ENCODE results near the gene SYT1.

Gene SYT1

GRCh38 chr12:78933014-78933413 lies 68.4 kb downstream of the SYT1 start:
- no peak for ATAC-seq
- TF ChIP-seq RARB (CRISPR knock-in tag; IDR thresholded peaks at IDR 0.05) (no peak), PATZ1 (CRISPR knock-in tag; IDR thresholded peaks at IDR 0.05; ENCODE audit: borderline replicate concordance) (no peak), ARNTL (CRISPR knock-in tag; IDR thresholded peaks at IDR 0.05; ENCODE audit: borderline replicate concordance, low read depth) (no peak), ZNF8 (CRISPR knock-in tag; IDR thresholded peaks at IDR 0.05) (no peak), CREB5 (CRISPR knock-in tag; IDR thresholded peaks at IDR 0.05; ENCODE audit: low read depth) (no peak), TCF4 (CRISPR knock-in tag; IDR thresholded peaks at IDR 0.05; ENCODE audit: borderline replicate concordance) (no peak), ESRRG (CRISPR knock-in tag; IDR thresholded peaks at IDR 0.05) (no peak), SNAI2 (CRISPR knock-in tag; IDR thresholded peaks at IDR 0.05) (no peak)

- peak; percentile 82 for ATAC-seq
- TF ChIP-seq GLIS3 (CRISPR knock-in tag; IDR thresholded peaks at IDR 0.05) (no peak), POU6F1 (CRISPR knock-in tag; IDR thresholded peaks at IDR 0.05; ENCODE audit: borderline replicate concordance, low read depth) (no peak), PPARA (CRISPR knock-in tag; IDR thresholded peaks at IDR 0.05; ENCODE audit: borderline replicate concordance) (no peak), ZC3H10 (CRISPR knock-in tag; IDR thresholded peaks at IDR 0.05) (0 out of 2 replicates have a peak, but pooled peaks have one; percentile 19), TSHZ2 (CRISPR knock-in tag; IDR thresholded peaks at IDR 0.05) (no peak), CSRNP3 (CRISPR knock-in tag; IDR thresholded peaks at IDR 0.05) (no peak), ARNTL (CRISPR knock-in tag; IDR thresholded peaks at IDR 0.05; ENCODE audit: borderline replicate concordance, low read depth) (no peak), SNAI2 (CRISPR knock-in tag; IDR thresholded peaks at IDR 0.05) (no peak), BACH2 (CRISPR knock-in tag; IDR thresholded peaks at IDR 0.05; ENCODE audit: borderline replicate concordance) (no peak), PATZ1 (CRISPR knock-in tag; IDR thresholded peaks at IDR 0.05; ENCODE audit: borderline replicate concordance) (no peak), ZFP30 (CRISPR knock-in tag; IDR thresholded peaks at IDR 0.05) (no peak), ISL1 (CRISPR knock-in tag; IDR thresholded peaks at IDR 0.05) (no peak), CREB5 (CRISPR knock-in tag; IDR thresholded peaks at IDR 0.05; ENCODE audit: low read depth) (no peak), ZFP3 (CRISPR knock-in tag; IDR thresholded peaks at IDR 0.05) (no peak), TCF4 (CRISPR knock-in tag; IDR thresholded peaks at IDR 0.05; ENCODE audit: borderline replicate concordance) (0 out of 2 replicates have a peak, but pooled peaks have one; percentile 24), ZNF8 (CRISPR knock-in tag; IDR thresholded peaks at IDR 0.05) (no peak), ZNF565 (CRISPR knock-in tag; conservative IDR thresholded peaks at IDR 0.05; ENCODE audit: low read depth) (no peak), RARB (CRISPR knock-in tag; IDR thresholded peaks at IDR 0.05) (no peak), TOX (CRISPR knock-in tag; IDR thresholded peaks at IDR 0.05; ENCODE audit: borderline replicate concordance) (peak; percentile 64; the same call in 1 of the 2 replicates), OSR1 (CRISPR knock-in tag; IDR thresholded peaks at IDR 0.05) (no peak), ZNF70 (CRISPR knock-in tag; IDR thresholded peaks at IDR 0.05) (peak; percentile 76; the same call in 1 of the 2 replicates)
These were observed 73.9 kb downstream of the SYT1 start for GRCh38 chr12:78938341-78939084.

All from SK-N-SH treated with all-trans-retinoic acid at 6 μM for 48 hours (cell line).